HG02763 (cell line): ENCODE data around the gene HCRTR1.

Source experiments
- ATAC-seq: cut with Tn5 transposase; IDR thresholded peaks from one replicate; pipeline ENCODE4 v1.9.1; 2021; ENCODE audit warnings: mild to moderate bottlenecking, moderate library complexity; ENCODE audit not compliant: unreplicated experiment

The HCRTR1 gene

DNA sequence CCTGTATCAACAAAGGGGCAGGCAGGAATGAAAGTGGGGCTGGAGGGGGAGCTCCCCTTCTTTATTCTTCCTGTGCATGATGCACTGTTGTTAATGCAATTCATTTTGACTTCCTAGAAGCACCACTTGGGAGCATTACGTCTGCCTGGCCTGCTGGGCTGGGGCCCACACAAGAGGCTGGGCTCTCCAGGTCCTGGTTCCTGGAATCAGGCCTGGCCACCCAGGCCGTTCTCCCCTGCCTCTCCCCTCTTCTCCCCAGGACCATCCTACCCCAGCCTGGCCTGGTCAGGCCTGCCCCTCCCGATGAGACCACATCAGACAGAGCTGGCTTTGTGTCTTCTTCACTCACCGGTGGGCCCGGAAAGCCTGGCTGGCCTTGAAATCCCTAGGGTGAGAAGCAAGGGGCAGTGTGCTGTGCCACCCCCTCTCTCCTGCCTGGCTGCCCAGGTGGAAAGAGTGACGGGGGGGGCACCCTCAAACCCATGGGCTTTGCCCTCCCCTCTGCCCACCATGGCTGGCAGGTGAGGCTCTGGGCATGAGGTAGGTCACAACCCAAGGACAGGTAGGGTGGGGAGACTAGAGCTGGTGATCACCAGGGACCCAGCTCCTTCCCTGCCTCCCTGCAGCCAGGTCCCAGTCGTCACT, 47.9 kb downstream of the HCRTR1 start:
- ATAC-seq, result no peak

DNA sequence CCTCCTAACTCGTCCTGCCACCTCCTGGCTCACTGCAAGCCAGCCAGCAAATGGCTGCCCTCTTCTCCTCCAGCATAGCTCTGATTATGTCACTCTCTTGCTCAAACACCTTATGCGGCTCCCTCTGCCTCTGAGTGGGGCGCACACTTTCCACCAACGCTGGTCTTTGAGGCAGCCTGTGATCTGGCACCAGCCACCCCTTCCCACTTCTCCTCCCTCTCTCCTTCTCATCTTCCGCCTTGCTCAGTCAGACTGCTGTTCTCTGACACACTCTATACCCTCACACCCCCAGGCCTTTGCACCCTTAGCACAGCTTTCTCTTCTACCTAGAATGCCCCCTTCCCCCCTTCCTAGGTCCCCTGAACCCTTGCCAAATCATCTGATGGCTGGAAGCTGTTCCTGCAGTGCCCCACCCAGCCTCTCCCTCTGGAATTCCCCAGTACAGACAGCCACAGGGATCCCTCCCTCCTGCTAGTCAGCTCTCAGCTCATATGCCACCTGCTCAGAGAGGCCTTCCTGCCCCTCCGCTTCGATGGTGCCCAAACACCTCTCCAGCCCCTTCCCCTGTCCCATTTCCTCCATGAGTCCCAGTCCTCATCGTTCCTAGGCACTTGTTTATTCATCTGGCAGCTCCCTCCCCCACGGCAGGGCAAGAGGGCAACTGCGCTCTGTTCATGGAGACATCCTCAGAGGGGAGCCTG, 48.9 kb downstream of the HCRTR1 start:
- no peak for ATAC-seq

- ATAC-seq, result no peak
Observed at GRCh38 chr1:31667065-31667785, 49.7 kb downstream of the HCRTR1 start.

DNA sequence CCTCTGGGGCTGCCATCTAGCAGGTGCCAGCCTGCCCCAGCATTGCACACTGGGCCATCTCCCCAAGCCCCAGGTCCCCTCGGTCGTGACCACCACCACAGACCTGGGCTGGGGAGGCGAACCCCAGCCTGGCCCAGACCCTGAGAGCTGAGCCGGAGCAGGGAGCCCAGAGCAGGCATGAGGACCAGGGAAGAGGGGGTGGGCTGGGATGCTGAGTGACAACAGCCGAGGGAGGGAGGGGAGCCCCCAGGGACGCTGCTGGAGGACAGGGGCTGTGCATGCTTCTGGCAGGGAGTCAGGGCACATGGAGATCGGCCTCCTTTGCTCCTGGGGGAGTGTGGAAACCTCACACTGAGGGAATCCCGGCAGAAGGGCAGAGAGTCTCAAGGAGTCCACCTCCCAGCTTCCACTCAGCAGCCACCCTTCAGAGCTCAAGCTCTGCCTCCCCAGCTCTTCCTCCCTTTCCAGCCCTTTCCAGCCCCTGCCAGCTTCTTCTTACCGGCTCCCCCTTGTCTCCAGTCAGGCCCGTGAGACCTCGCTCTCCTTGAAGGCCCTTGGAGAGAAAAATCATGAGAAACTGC, 50.9 kb downstream of the HCRTR1 start:
- no peak for ATAC-seq

GRCh38 chr1:31669433-31669785, 51.9 kb downstream of the HCRTR1 start:
- ATAC-seq, result no peak

- no peak for ATAC-seq
Observed at GRCh38 chr1:31669786-31670592, 52.5 kb downstream of the HCRTR1 start.

DNA sequence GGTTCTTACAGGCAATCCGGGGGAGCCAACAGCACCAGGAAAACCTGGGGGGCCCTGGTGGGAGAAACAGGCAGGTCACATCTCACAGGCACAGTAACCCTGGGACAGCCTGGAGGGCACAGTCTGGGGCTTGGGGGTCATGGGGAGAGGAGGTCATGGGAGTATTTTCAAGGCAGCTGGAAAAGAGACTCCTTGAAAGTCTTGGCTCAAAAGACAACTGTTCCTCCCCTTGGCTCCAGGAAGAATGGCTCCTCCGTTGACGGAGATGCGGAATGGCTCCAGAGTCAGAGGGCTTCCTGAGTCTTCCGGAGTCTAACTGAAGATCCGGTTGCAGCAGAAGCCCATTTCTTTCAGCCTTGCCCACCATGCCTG, 53.1 kb downstream of the HCRTR1 start:
- no peak for ATAC-seq

GRCh38 chr1:31671147-31671546, 53.7 kb downstream of the HCRTR1 start:
- ATAC-seq, result no peak

- ATAC-seq, result no peak
Observed at GRCh38 chr1:31671561-31672201, 54.2 kb downstream of the HCRTR1 start.

- no peak for ATAC-seq
Observed at GRCh38 chr1:31672986-31673385, 55.5 kb downstream of the HCRTR1 start.

DNA sequence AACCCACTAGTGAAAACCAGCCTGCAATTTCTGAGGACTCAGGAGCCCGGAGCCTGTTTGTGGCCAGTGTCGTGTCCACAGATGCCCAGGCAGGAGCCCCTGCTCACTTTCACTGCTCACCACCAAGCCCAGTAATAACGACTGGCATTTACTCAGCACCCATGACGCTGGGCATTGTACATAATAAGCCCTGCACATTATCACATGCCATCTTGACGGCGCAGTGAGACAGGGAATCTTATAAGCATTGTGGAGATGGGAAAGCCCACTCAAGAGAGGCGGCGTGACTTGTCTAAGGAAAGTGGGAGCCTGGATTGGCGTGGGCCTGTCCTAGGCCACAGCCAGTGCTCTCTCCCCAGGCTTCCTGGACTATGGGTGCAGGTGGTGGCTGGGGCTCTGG, 55.9 kb downstream of the HCRTR1 start:
- no peak for ATAC-seq

DNA sequence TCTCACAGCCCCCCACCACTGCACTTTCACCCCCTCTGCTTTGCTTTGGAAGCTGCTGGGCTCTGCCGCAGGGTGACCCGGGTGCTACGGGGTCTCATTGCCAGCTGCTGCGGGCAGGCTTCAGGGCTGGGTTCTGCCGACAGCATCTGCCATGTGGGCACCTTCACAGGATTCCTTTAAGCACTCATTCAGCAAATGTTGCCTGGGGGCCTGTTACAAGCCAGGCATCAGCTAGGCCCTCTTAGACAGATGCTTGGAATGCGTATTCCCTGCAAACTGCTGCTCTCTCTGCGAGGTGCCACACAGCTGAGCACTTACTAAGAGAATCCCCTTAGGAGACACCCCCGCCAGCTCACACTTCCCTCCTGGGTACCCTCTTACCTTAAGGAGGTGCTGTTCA, 57.1 kb downstream of the HCRTR1 start:
- ATAC-seq, result no peak

DNA sequence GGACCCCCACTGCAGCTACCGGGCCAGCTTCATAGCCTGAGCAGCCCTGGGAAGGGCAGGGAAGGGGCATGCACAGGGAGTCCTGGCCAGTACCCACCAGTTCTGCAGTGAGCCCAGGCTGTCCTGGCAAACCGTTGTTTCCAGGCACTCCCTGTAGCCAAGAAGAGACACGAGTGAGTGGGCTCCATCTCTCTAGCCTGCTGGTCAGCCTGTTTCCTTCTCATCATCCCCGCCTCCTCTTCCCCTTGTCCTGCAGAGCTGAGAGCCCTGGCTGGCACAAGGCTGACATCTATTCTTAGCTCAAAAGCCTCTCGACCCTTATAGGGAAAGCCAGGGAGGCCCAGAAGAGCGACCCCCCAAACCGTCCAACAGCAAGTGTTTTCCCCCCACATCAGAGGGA, 57.7 kb downstream of the HCRTR1 start:
- no peak for ATAC-seq

DNA sequence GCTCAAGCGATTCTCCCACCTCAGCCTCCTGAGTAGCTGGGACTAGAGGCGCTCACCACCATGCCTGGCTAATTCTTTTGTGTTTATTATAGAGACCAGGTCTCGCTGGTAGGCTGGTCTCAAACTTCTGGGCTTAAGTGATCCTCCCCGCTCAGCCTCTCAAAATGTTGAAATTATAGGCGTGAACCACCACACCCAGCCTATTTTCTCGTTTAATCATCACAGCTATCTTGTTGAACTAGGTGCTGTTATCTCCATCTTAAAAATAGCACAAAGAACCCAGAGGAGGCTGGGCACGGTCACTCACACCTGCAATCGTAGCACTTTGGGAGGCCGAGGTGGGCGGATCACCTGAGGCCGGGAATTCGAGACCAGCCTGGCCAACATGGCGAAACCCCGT, 58.3 kb downstream of the HCRTR1 start:
- ATAC-seq, result no peak
